HEK293 (cell line): ENCODE results near the gene UBAP2L.

ENCODE experiments used
- CTCF ChIP-seq: fragments of 450-650 bp; formaldehyde crosslinking; IDR thresholded peaks from 2 replicates; pipeline ENCODE4 v1.5.1; 2016; ENCODE audit warnings: missing biosample characterization, missing genetic modification characterization
- PBX3 ChIP-seq: sonication (generic); formaldehyde crosslinking; IDR thresholded peaks from 2 replicates; pipeline ENCODE4 v1.8.1; 2022; ENCODE audit warnings: mild to moderate bottlenecking, moderate library complexity, missing genetic modification reagents
- TCF7L2 ChIP-seq: IDR thresholded peaks from 2 replicates; pipeline ENCODE4 v1.6.1; 2011; ENCODE audit warnings: low read depth, mild to moderate bottlenecking, inconsistent platforms, low read length, moderate library complexity, borderline replicate concordance
- ZNF121 ChIP-seq: fragments of 450-650 bp; formaldehyde crosslinking; IDR thresholded peaks from 2 replicates; pipeline ENCODE4 v1.5.1; 2016; ENCODE audit warnings: missing biosample characterization, missing genetic modification characterization
- ZNF394 ChIP-seq: fragments of 450-650 bp; formaldehyde crosslinking; IDR thresholded peaks from 2 replicates; pipeline ENCODE4 v1.5.1; 2016; ENCODE audit warnings: missing biosample characterization, missing genetic modification characterization, mild to moderate bottlenecking, moderate library complexity, borderline replicate concordance

- no peak for TF ChIP-seq CTCF
- TF ChIP-seq ZNF394 (tag by site-specific recombination) = no peak
- no peak for TF ChIP-seq ZNF121 (tag by site-specific recombination)
- TF ChIP-seq TCF7L2 = no peak
- no peak for TF ChIP-seq PBX3 (CRISPR knock-in tag)
Measured at GRCh38 chr1:154225370-154225769, 4.6 kb downstream of the UBAP2L start.
